ENCODE data around the gene COX10. TPM values are rescaled to one million over a fixed set of nuclear protein-coding genes. Genes with fewer than 3 reads are reported as not detected.

COX10 gene
- total RNA-seq, 1 experiment from 2014 or later: 28.8 TPM

DNA sequence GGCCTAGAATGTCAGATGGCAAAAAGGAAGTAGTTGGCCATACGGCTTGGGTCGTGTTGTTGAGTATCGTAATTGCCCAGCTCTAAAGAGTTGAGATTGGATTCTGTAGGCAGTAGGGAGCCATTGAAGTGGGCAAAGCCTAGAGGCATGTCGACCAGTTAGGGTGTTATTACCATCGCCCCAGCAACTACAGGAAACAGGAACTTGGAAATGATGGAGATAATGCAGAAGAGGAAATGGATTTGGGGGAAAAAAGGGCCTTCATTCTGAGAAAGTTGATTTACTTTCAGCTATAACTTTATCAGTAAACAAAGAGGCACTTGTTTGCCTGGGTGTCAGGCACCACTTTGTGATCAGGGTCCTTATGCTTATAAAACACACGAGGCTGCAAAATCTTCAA lies 52.6 kb downstream of the COX10 start:
- no peak for DNase-seq
- H3K36me3 ChIP-seq (replicated peaks; ENCODE audit: control insufficient read depth, insufficient read depth, low read length): no peaks in the 10 kb centered on the region
- no peaks in the 10 kb centered on the region for H3K27me3 ChIP-seq (ENCODE audit: control insufficient read depth, insufficient read depth, low read length)
- H3K4me3 ChIP-seq (ENCODE audit: insufficient read depth, low read depth, low read length): no peak overlapping the region

GRCh38 chr17:14123619-14124278 lies 54.4 kb downstream of the COX10 start:
- Histone ChIP-seq H3K27me3 (ENCODE audit: control insufficient read depth, insufficient read depth, low read length) (no peaks in the 10 kb centered on the region), H3K36me3 (replicated peaks; ENCODE audit: control insufficient read depth, insufficient read depth, low read length) (no peaks in the 10 kb centered on the region), H3K4me3 (ENCODE audit: insufficient read depth, low read depth, low read length) (no peak overlapping the region)
- no peak for DNase-seq

GRCh38 chr17:14124854-14125253 lies 55.5 kb downstream of the COX10 start:
- Histone ChIP-seq H3K4me3 (ENCODE audit: insufficient read depth, low read depth, low read length) (no peak overlapping the region), H3K36me3 (replicated peaks; ENCODE audit: control insufficient read depth, insufficient read depth, low read length) (no peaks in the 10 kb centered on the region), H3K27me3 (ENCODE audit: control insufficient read depth, insufficient read depth, low read length) (no peaks in the 10 kb centered on the region)
- no peak for DNase-seq

DNA sequence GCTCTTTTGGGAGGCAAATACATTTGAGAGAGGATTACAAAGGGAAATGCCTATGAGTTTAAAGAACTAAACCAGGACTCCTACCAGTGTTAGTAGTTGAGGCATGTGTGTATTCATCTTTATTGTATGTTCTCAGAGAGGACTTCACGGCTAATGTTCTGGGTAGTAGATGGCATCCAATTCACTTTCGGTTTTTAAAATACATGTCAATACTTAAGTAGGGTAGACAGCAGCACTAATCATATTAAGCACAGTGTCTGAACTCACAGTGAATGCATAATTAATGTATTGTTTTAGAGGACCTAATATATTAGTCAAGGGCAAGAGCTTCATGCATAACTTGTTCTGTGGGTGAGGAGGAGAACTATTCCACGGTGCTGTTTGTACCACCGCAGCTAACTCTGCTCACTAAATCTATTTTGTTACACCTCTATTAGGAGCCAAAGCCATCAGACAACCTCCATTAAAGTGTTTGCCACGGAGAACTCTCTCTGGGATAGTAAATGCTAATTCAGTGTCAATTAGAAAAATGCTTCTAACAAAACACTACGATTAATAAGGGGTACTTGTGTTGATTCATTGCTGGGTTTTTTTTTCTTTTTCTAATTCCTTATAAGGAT lies 56.3 kb downstream of the COX10 start:
- Histone ChIP-seq H3K27me3 (ENCODE audit: control insufficient read depth, insufficient read depth, low read length) (no peaks in the 10 kb centered on the region), H3K36me3 (replicated peaks; ENCODE audit: control insufficient read depth, insufficient read depth, low read length) (no peaks in the 10 kb centered on the region), H3K4me3 (ENCODE audit: insufficient read depth, low read depth, low read length) (no peak overlapping the region)
- DNase-seq: no peak

- no peaks in the 10 kb centered on the region for H3K27me3 ChIP-seq (ENCODE audit: control insufficient read depth, insufficient read depth, low read length)
- H3K4me3 ChIP-seq (ENCODE audit: insufficient read depth, low read depth, low read length): no peak overlapping the region
- H3K36me3 ChIP-seq (replicated peaks; ENCODE audit: control insufficient read depth, insufficient read depth, low read length): no peaks in the 10 kb centered on the region
- no peak for DNase-seq
These were observed 63.8 kb downstream of the COX10 start for GRCh38 chr17:14133104-14133503.

- no peak overlapping the region for H3K4me3 ChIP-seq (ENCODE audit: insufficient read depth, low read depth, low read length)
- no peaks in the 10 kb centered on the region for H3K27me3 ChIP-seq (ENCODE audit: control insufficient read depth, insufficient read depth, low read length)
- DNase-seq: no peak
- H3K36me3 ChIP-seq (replicated peaks; ENCODE audit: control insufficient read depth, insufficient read depth, low read length): no peaks in the 10 kb centered on the region
These were observed 65.2 kb downstream of the COX10 start for GRCh38 chr17:14134456-14134855.

DNA sequence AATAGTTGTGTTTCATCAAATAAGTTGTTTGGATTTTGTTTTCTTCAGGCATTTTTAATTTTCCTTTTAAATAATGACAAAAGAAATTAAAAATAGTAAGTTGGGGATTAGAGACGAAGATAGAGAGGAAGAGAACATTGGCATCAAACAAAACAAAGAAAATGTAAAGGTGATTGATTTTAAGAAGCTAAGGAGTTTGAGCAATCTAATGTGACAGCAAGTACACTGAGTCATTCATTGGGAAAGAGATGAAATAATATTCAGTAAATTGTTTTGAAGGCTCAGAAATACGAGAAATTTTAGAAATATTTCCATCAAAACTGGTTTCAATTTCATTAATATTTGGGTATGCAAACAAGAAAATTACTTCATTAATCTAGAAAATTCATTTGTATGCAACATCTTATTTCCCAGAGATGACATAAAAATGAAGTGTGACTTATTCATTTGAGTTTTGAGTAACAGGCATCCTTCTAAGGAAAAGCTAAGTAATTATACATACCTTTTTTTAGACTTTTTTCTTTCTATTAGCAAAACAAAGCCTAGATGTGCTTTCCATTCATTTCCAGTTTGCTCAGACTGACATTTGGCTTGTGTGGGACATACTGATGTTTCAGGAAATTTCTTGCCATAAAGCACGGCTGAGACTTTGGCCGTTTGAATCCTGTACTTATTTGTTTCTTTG lies 66.7 kb downstream of the COX10 start:
- DNase-seq: no peak
- Histone ChIP-seq H3K4me3 (ENCODE audit: insufficient read depth, low read depth, low read length) (no peak overlapping the region), H3K36me3 (replicated peaks; ENCODE audit: control insufficient read depth, insufficient read depth, low read length) (no peaks in the 10 kb centered on the region), H3K27me3 (ENCODE audit: control insufficient read depth, insufficient read depth, low read length) (no peaks in the 10 kb centered on the region)

- no peak for DNase-seq
- H3K27me3 ChIP-seq (ENCODE audit: control insufficient read depth, insufficient read depth, low read length): no peaks in the 10 kb centered on the region
- H3K36me3 ChIP-seq (replicated peaks; ENCODE audit: control insufficient read depth, insufficient read depth, low read length): no peaks in the 10 kb centered on the region
- no peak overlapping the region for H3K4me3 ChIP-seq (ENCODE audit: insufficient read depth, low read depth, low read length)
These were observed 69.3 kb downstream of the COX10 start for GRCh38 chr17:14138649-14139048.

- H3K36me3 ChIP-seq (replicated peaks; ENCODE audit: control insufficient read depth, insufficient read depth, low read length): no peaks in the 10 kb centered on the region
- DNase-seq: no peak
- H3K4me3 ChIP-seq (ENCODE audit: insufficient read depth, low read depth, low read length): no peak overlapping the region
- no peaks in the 10 kb centered on the region for H3K27me3 ChIP-seq (ENCODE audit: control insufficient read depth, insufficient read depth, low read length)
These were observed 74.4 kb downstream of the COX10 start for GRCh38 chr17:14143688-14144087.

GRCh38 chr17:14144508-14144907 lies 75.2 kb downstream of the COX10 start:
- Histone ChIP-seq H3K4me3 (ENCODE audit: insufficient read depth, low read depth, low read length) (no peak overlapping the region), H3K36me3 (replicated peaks; ENCODE audit: control insufficient read depth, insufficient read depth, low read length) (no peaks in the 10 kb centered on the region), H3K27me3 (ENCODE audit: control insufficient read depth, insufficient read depth, low read length) (no peaks in the 10 kb centered on the region)
- no peak for DNase-seq

DNA sequence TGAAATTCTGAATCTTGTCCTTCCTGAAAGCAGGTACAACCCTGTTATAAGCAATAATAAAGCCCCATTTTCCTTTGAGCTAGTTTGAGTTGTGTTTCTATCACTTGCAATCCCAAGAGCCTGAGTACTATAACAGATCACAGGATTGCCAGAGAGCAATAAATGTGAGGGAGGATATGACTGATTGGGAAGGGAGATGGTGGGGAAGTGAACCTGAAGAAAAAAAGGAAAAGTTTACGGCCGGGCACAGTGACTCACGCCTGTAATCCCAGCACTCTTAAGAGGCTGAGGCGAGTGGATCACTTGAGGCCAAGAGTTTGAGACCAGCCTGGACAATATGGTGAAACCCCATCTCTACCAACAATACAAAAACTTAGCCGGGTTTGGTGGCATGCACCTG lies 80.4 kb downstream of the COX10 start:
- no peak overlapping the region for H3K4me3 ChIP-seq (ENCODE audit: insufficient read depth, low read depth, low read length)

GRCh38 chr17:14150619-14151018 lies 81.3 kb downstream of the COX10 start:
- DNase-seq: no peak
- Histone ChIP-seq H3K27me3 (ENCODE audit: control insufficient read depth, insufficient read depth, low read length) (no peaks in the 10 kb centered on the region), H3K4me3 (ENCODE audit: insufficient read depth, low read depth, low read length) (no peak overlapping the region), H3K36me3 (replicated peaks; ENCODE audit: control insufficient read depth, insufficient read depth, low read length) (no peaks in the 10 kb centered on the region)

More for the DNA sequence above, 80.4 kb downstream of the COX10 start:
- Histone ChIP-seq H3K27me3 (ENCODE audit: control insufficient read depth, insufficient read depth, low read length) (no peaks in the 10 kb centered on the region), H3K36me3 (replicated peaks; ENCODE audit: control insufficient read depth, insufficient read depth, low read length) (no peaks in the 10 kb centered on the region)
- DNase-seq: no peak

DNA sequence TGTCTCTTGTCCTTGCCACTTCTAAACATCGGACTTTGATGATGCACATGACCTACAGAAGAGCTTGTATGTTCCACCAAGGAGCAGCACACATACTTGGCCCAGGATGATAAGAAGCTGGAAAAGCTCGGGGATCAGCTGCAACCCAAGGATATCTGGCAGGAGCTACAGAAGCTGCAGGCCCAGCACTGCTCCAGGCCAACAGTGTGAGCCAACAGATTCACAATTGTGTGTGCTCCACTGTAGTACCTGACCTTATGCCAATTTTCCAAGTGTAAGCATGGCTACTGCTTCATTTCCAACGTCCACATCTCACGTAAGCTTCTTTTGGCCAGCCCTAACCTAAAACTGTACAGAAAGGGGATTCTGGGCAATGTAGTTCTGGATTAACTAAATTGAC lies 83.4 kb downstream of the COX10 start:
- H3K27me3 ChIP-seq (ENCODE audit: control insufficient read depth, insufficient read depth, low read length): no peaks in the 10 kb centered on the region
- DNase-seq: no peak
- no peaks in the 10 kb centered on the region for H3K36me3 ChIP-seq (replicated peaks; ENCODE audit: control insufficient read depth, insufficient read depth, low read length)
- no peak overlapping the region for H3K4me3 ChIP-seq (ENCODE audit: insufficient read depth, low read depth, low read length)

- DNase-seq: no peak
- H3K36me3 ChIP-seq (replicated peaks; ENCODE audit: control insufficient read depth, insufficient read depth, low read length): no peaks in the 10 kb centered on the region
- H3K4me3 ChIP-seq (ENCODE audit: insufficient read depth, low read depth, low read length): no peak overlapping the region
- H3K27me3 ChIP-seq (ENCODE audit: control insufficient read depth, insufficient read depth, low read length): no peaks in the 10 kb centered on the region
These were observed 84.1 kb downstream of the COX10 start for GRCh38 chr17:14153374-14153773.

DNA sequence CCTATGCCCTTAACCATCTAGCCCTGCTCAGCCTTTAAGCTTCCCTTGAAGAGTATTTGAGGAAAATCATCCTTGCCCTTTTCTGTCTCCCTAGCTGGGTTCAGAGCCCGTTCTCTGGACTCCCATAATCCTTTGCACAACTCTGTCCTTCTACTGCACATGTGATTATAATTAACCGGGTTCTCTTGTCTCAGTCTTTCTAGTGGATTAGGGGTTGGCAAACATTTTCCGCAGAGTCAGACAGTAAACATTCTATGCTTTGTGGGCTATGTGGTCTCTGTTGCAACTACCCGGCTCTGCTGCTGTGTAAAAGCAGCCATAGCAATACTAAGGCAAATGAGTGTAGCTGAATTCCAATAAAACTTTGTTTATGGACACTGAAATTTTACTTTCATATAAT lies 87.4 kb downstream of the COX10 start:
- Histone ChIP-seq H3K36me3 (replicated peaks; ENCODE audit: control insufficient read depth, insufficient read depth, low read length) (no peaks in the 10 kb centered on the region; the same call in 1 of the 2 replicates), H3K4me3 (ENCODE audit: insufficient read depth, low read depth, low read length) (no peak overlapping the region), H3K27me3 (ENCODE audit: control insufficient read depth, insufficient read depth, low read length) (no peaks in the 10 kb centered on the region)
- no peak for DNase-seq
